HL-60 (cell line): Measurements from ENCODE around the gene PON1.

ENCODE experiments used
- POLR2AphosphoS5 ChIP-seq: IDR thresholded peaks from 2 replicates; pipeline ENCODE4 v1.6.1; 2012; ENCODE audit warnings: low read depth
- TF ChIP-seq, protein P1 (sequence below): IDR thresholded peaks from one replicate; pipeline ENCODE4 v1.5.1; 2011; ENCODE audit warnings: low read length, control low read depth, inconsistent platforms; ENCODE audit not compliant: insufficient read depth
- TF ChIP-seq, protein P2 (sequence below): IDR thresholded peaks from 2 replicates; pipeline ENCODE4 v1.6.1; 2012; ENCODE audit warnings: low read depth; ENCODE audit not compliant: insufficient replicate concordance

- TF ChIP-seq, protein P1, sequence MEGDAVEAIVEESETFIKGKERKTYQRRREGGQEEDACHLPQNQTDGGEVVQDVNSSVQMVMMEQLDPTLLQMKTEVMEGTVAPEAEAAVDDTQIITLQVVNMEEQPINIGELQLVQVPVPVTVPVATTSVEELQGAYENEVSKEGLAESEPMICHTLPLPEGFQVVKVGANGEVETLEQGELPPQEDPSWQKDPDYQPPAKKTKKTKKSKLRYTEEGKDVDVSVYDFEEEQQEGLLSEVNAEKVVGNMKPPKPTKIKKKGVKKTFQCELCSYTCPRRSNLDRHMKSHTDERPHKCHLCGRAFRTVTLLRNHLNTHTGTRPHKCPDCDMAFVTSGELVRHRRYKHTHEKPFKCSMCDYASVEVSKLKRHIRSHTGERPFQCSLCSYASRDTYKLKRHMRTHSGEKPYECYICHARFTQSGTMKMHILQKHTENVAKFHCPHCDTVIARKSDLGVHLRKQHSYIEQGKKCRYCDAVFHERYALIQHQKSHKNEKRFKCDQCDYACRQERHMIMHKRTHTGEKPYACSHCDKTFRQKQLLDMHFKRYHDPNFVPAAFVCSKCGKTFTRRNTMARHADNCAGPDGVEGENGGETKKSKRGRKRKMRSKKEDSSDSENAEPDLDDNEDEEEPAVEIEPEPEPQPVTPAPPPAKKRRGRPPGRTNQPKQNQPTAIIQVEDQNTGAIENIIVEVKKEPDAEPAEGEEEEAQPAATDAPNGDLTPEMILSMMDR: no peak
- TF ChIP-seq POLR2AphosphoS5: no peak
- TF ChIP-seq, protein P2, sequence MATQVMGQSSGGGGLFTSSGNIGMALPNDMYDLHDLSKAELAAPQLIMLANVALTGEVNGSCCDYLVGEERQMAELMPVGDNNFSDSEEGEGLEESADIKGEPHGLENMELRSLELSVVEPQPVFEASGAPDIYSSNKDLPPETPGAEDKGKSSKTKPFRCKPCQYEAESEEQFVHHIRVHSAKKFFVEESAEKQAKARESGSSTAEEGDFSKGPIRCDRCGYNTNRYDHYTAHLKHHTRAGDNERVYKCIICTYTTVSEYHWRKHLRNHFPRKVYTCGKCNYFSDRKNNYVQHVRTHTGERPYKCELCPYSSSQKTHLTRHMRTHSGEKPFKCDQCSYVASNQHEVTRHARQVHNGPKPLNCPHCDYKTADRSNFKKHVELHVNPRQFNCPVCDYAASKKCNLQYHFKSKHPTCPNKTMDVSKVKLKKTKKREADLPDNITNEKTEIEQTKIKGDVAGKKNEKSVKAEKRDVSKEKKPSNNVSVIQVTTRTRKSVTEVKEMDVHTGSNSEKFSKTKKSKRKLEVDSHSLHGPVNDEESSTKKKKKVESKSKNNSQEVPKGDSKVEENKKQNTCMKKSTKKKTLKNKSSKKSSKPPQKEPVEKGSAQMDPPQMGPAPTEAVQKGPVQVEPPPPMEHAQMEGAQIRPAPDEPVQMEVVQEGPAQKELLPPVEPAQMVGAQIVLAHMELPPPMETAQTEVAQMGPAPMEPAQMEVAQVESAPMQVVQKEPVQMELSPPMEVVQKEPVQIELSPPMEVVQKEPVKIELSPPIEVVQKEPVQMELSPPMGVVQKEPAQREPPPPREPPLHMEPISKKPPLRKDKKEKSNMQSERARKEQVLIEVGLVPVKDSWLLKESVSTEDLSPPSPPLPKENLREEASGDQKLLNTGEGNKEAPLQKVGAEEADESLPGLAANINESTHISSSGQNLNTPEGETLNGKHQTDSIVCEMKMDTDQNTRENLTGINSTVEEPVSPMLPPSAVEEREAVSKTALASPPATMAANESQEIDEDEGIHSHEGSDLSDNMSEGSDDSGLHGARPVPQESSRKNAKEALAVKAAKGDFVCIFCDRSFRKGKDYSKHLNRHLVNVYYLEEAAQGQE: no peak
These were observed 59.9 kb downstream of the PON1 start for GRCh38 chr7:95264363-95264891.
